Large intestine (tissue), 1 donor: ENCODE measurements around the gene SEPTIN14. TPM values are rescaled to one million over a fixed set of nuclear protein-coding genes. Genes with fewer than 3 reads are reported as not detected.

Source experiments
- polyA plus RNA-seq: library from polyadenylated mRNA; unstranded; fragments of 120-200 nt; gene quantifications from one replicate; pipeline ENCODE4 v1.2.1, GENCODE V29; 2013

The SEPTIN14 gene
- polyA plus RNA-seq, 1 donor = not detected

Other genes with a start within 250 kb of the SEPTIN14 start
- 4.2 TPM for gene ZNF713, start 24.7 kb upstream of the SEPTIN14 start, polyA plus RNA-seq
- 15.3 TPM for gene MRPS17, start 89.1 kb upstream of the SEPTIN14 start, polyA plus RNA-seq
- gene NIPSNAP2, start 101.8 kb upstream of the SEPTIN14 start, polyA plus RNA-seq = 58.1 TPM
- gene PSPH, start 188.7 kb upstream of the SEPTIN14 start, polyA plus RNA-seq = 50.2 TPM
- gene CCT6A, start 189.0 kb upstream of the SEPTIN14 start, polyA plus RNA-seq = 243 TPM
- gene SUMF2, start 201.5 kb upstream of the SEPTIN14 start, polyA plus RNA-seq = 215 TPM
- 2.1 TPM for gene PHKG1, start 230.2 kb upstream of the SEPTIN14 start, polyA plus RNA-seq
- gene CHCHD2, start 243.7 kb upstream of the SEPTIN14 start, polyA plus RNA-seq = 342 TPM